GM12892 (cell line): ENCODE measurements around the gene RHEX.

Experiments
- POLR2A ChIP-seq: IDR thresholded peaks from 2 replicates; pipeline ENCODE4 v1.6.1; 2011; ENCODE audit warnings: low read depth, low read length, control low read depth
- POLR2AphosphoS5 ChIP-seq: IDR thresholded peaks from 2 replicates; pipeline ENCODE4 v1.6.1; 2011; ENCODE audit warnings: low read depth, low read length, control low read depth
- TAF1 ChIP-seq: IDR thresholded peaks from 2 replicates; pipeline ENCODE4 v1.6.1; 2011; ENCODE audit warnings: low read depth, mild to moderate bottlenecking, control low read depth, low read length, borderline replicate concordance

- TF ChIP-seq TAF1: no peak
- TF ChIP-seq POLR2A: no peak
- no peak for TF ChIP-seq POLR2AphosphoS5
Observed at GRCh38 chr1:206048582-206048981, 4.4 kb upstream of the RHEX start.
